ENCODE data around the gene VPS25. TPM values are rescaled to one million over a fixed set of nuclear protein-coding genes. Genes with fewer than 3 reads are reported as not detected.
"Not testable (repeated sequence)": the region's sequence is repeated elsewhere in the genome, so short reads cannot be mapped to it uniquely, and the experiment has no call there.

VPS25 gene
- 4.2 and 57.2 TPM in 2 replicates for total RNA-seq (ENCODE audit: low replicate concordance)

- H3K4me3 ChIP-seq (ENCODE audit: low read depth, low read length): peak within 1 kb of the TSS; percentile 94
- peak; percentile 88 for DNase-seq (ENCODE audit: low read depth)
- peak; percentile 25 for TF ChIP-seq CTCF (IDR thresholded peaks at IDR 0.05; ENCODE audit: insufficient read depth, low read length)
These were observed at the start of gene VPS25 for GRCh38 chr17:42773290-42774035. VPS25 (plus strand) TSS chr17:42773449; CDS start chr17:42773476, 27 bp downstream.

GRCh38 chr17:42723636-42724035 lies 49.6 kb upstream of the VPS25 start:
- no peak for DNase-seq (ENCODE audit: low read depth)
- no peak overlapping the region for H3K4me3 ChIP-seq (ENCODE audit: low read depth, low read length)
- TF ChIP-seq CTCF (IDR thresholded peaks at IDR 0.05; ENCODE audit: insufficient read depth, low read length): no peak

- TF ChIP-seq CTCF (IDR thresholded peaks at IDR 0.05; ENCODE audit: insufficient read depth, low read length): no peak
- H3K4me3 ChIP-seq (ENCODE audit: low read depth, low read length): no peak overlapping the region
- DNase-seq (ENCODE audit: low read depth): no peak
These were observed 48.1 kb upstream of the VPS25 start for GRCh38 chr17:42725143-42725542.

GRCh38 chr17:42740699-42741098 lies 32.5 kb upstream of the VPS25 start:
- no peak overlapping the region for H3K4me3 ChIP-seq (ENCODE audit: low read depth, low read length)
- TF ChIP-seq CTCF (IDR thresholded peaks at IDR 0.05; ENCODE audit: insufficient read depth, low read length): no peak
- no peak for DNase-seq (ENCODE audit: low read depth)

- H3K4me3 ChIP-seq (ENCODE audit: low read depth, low read length): not testable (repeated sequence)
These were observed 30.3 kb upstream of the VPS25 start for GRCh38 chr17:42742916-42743315.

GRCh38 chr17:42743595-42744282 lies 29.5 kb upstream of the VPS25 start:
- TF ChIP-seq CTCF (IDR thresholded peaks at IDR 0.05; ENCODE audit: insufficient read depth, low read length): peak; percentile 42
- DNase-seq (ENCODE audit: low read depth): no peak
- peak overlapping the region; percentile 86 for H3K4me3 ChIP-seq (ENCODE audit: low read depth, low read length)

More at GRCh38 chr17:42742916-42743315, 30.3 kb upstream of the VPS25 start:
- DNase-seq (ENCODE audit: low read depth): not testable (repeated sequence)

GRCh38 chr17:42744283-42744805 lies 28.9 kb upstream of the VPS25 start:
- peak overlapping the region; percentile 86 for H3K4me3 ChIP-seq (ENCODE audit: low read depth, low read length)
- no peak for TF ChIP-seq CTCF (IDR thresholded peaks at IDR 0.05; ENCODE audit: insufficient read depth, low read length)
- peak; percentile 38 for DNase-seq (ENCODE audit: low read depth)
